Stomach smooth muscle (tissue), 2 donors: ENCODE measurements around the gene MEGF6.

Source experiments
- H3K27ac ChIP-seq: one replicate; pipeline ENCODE4 v1.7.0; 2013; ENCODE audit warnings: mild to moderate bottlenecking, low read length, inconsistent platforms
- H3K27me3 ChIP-seq, 2 donors: one replicate each; pipeline ENCODE4 v1.7.0; 2013; ENCODE audit warnings: low read length in 2 of 2; ENCODE audit not compliant: insufficient read depth in 2 of 2, control insufficient read depth in 1 of 2
- H3K36me3 ChIP-seq, 2 donors: one replicate each; pipeline ENCODE4 v1.7.0; 2013; ENCODE audit warnings: low read length in 2 of 2; ENCODE audit not compliant: control insufficient read depth in 2 of 2, insufficient read depth in 2 of 2
- H3K4me1 ChIP-seq: one replicate; pipeline ENCODE4 v1.7.0; 2013; ENCODE audit warnings: low read length; ENCODE audit not compliant: control insufficient read depth, insufficient read depth
- H3K4me3 ChIP-seq, 2 donors: one replicate each; pipeline ENCODE4 v1.7.0; 2013; ENCODE audit warnings: low read length in 2 of 2
- H3K9ac ChIP-seq, 2 donors: one replicate each; pipeline ENCODE4 v1.7.0; 2013; ENCODE audit warnings: low read length in 2 of 2, mild to moderate bottlenecking in 1 of 2
- H3K9me3 ChIP-seq, 2 donors: one replicate each; pipeline ENCODE4 v1.7.0; 2013; ENCODE audit warnings: low read length in 2 of 2; ENCODE audit not compliant: control insufficient read depth in 2 of 2
- donor health status: healthy.
- donor health status: Pancreatic carcinoma.

MEGF6 gene

DNA sequence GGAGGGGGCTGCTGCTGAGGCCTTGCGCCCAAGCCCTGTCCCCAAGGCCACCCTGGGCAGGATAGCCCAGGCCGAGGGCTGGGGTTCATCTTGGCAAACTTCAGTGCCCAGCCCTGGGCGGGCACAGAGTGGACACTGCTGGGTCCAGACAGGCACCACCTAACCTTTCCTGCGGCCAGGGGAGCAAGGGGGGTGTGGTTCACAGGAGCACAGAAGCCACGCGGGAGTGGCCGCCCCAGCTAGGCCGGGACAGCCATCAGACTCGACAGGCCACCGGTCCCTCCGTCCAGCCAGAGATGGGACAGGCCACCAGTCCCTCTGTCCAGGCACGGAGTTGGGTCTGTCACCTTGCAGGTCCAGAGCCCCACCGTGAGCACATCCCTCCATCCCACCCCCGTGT, 127.9 kb downstream of the MEGF6 start:
- H3K36me3 ChIP-seq: no peaks in the 10 kb centered on the region
- H3K4me1 ChIP-seq: no peaks in the 10 kb centered on the region
- H3K4me3 ChIP-seq: no peak overlapping the region
- H3K27ac ChIP-seq: no peak overlapping the region
- H3K9me3 ChIP-seq: peaks cover 0 to 3% of the 10 kb centered on the region in 2 donors
- no peak overlapping the region for H3K9ac ChIP-seq
- H3K27me3 ChIP-seq: peaks cover 6% of the 10 kb centered on the region in 2 donors

- Histone ChIP-seq H3K27ac (no peak overlapping the region), H3K4me1 (no peaks in the 10 kb centered on the region), H3K9me3 (no peaks in the 10 kb centered on the region), H3K9ac (no peak overlapping the region), H3K36me3 (no peaks in the 10 kb centered on the region), H3K4me3 (no peak overlapping the region), H3K27me3 (peaks cover 2 to 4% of the 10 kb centered on the region in 2 donors)
These were observed 128.9 kb downstream of the MEGF6 start for GRCh38 chr1:3482378-3482849.

DNA sequence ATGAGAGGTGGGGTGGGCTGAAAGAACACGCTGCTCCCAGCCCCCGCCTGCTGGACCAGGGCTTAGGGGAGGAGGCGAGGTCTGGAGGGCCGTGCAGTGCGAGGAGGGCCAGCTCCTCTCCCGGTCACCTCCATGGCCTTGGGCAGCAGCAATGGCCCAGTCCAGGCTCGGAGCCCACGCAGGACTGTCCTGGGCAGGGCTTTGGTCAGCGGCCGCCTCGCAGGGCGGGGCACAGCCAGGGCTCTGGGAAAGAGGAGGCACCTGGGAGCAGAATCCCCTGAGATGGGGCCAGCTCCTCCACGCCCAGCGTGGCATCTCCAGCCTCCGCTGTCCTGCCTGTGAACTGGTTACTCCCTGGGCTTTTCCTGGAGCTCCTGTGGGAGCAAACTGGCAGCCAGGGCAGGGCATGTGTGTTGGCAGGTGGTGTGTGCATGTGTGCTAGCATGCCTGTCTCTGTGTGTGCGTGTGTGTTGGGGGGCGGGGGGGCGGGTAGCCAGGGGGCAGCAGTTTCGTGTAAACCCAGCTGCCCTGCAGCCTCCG, 129.4 kb downstream of the MEGF6 start:
- no peak overlapping the region for H3K9ac ChIP-seq
- peaks cover 2 to 4% of the 10 kb centered on the region in 2 donors for H3K27me3 ChIP-seq
- H3K4me1 ChIP-seq: no peaks in the 10 kb centered on the region
- no peak overlapping the region for H3K27ac ChIP-seq
- H3K9me3 ChIP-seq: no peaks in the 10 kb centered on the region
- H3K36me3 ChIP-seq: no peaks in the 10 kb centered on the region
- H3K4me3 ChIP-seq: no peak overlapping the region

DNA sequence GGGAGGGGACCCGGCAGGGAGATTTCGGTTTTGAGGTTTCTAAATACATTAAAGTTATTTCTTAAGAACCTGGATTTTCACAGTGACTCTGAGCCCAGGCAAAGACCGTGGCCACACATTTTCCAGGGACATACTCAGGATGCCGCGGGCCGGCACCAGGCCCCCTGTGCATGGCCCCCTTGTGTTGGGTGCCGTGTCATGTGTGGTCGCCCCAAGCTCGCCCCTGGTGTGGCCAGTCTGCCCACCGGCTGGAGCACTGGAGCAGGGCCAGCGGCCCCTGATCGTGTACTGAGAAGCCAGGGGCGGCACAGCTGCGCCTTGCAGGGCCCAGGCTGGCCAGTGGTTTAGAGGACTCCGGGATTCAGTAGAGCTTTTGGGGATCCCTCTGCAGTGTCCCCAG, 130.3 kb downstream of the MEGF6 start:
- Histone ChIP-seq H3K36me3 (no peaks in the 10 kb centered on the region), H3K27ac (no peak overlapping the region), H3K9ac (no peak overlapping the region), H3K9me3 (no peaks in the 10 kb centered on the region), H3K4me3 (no peak overlapping the region), H3K4me1 (no peaks in the 10 kb centered on the region), H3K27me3 (peaks cover 2 to 6% of the 10 kb centered on the region in 2 donors)

DNA sequence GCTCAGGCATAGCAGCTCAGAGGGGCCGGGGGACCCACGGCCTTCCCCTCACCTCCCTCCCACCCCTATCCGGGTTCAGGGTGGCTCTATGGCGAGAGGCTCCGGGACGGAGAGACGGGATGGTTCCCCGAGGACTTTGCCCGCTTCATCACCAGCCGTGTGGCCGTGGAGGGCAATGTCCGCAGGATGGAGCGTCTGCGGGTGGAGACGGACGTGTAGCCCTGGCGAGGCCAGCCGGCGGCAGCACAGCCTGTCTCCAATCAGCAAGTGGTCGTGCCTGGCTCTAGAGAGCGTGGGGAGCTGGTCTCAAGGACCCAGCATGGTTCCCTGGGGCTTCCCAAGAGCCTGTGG, 131.0 kb downstream of the MEGF6 start:
- H3K27ac ChIP-seq: no peak overlapping the region
- no peaks in the 10 kb centered on the region for H3K36me3 ChIP-seq
- H3K9ac ChIP-seq: no peak overlapping the region
- no peak overlapping the region for H3K4me3 ChIP-seq
- H3K4me1 ChIP-seq: no peaks in the 10 kb centered on the region
- peaks cover 2 to 6% of the 10 kb centered on the region in 2 donors for H3K27me3 ChIP-seq
- H3K9me3 ChIP-seq: no peaks in the 10 kb centered on the region

DNA sequence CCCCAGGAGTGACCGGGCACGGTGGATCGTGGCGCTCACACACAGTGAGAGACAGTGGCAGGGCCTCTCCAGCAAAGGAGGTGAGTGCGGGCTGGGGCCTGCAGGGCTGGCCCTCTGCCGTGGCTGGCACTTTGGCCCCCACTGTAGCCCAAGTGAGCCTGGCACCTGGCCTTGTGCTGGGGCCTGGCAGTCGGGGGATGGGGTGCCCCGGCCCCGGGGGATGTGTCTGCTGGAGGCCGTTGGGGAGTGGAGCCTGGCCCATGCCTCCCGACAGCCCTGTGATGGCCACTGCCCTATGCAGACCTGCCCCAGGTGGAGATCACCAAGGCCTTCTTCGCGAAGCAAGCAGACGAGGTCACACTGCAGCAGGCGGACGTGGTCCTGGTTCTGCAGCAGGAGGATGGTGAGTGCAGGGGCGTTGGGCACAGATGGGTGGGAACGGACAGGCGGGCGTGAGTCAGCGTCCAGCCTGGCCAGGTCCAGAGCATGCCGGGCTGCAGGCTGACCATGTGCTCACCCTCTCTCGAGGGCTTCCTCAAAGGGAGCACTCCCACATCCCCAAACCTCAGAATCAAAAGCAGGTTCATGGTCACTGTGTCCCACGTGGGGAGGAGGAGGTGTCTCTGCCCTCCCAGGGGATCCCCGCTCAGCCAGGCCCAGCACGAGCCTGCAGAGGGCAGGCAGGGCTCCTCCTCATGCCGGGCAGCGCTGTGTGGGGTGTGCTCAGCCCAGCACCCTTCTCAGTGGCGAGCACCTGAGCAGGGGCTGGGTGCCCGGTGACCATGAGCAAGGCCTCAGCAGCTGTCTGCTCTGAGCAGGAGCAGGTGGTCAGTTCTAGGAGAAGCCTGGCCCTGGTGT, 131.6 kb downstream of the MEGF6 start:
- Histone ChIP-seq H3K9ac (no peak overlapping the region), H3K9me3 (no peaks in the 10 kb centered on the region), H3K36me3 (no peaks in the 10 kb centered on the region), H3K4me1 (no peaks in the 10 kb centered on the region), H3K27ac (no peak overlapping the region), H3K4me3 (no peak overlapping the region), H3K27me3 (peaks cover 2 to 6% of the 10 kb centered on the region in 2 donors)

DNA sequence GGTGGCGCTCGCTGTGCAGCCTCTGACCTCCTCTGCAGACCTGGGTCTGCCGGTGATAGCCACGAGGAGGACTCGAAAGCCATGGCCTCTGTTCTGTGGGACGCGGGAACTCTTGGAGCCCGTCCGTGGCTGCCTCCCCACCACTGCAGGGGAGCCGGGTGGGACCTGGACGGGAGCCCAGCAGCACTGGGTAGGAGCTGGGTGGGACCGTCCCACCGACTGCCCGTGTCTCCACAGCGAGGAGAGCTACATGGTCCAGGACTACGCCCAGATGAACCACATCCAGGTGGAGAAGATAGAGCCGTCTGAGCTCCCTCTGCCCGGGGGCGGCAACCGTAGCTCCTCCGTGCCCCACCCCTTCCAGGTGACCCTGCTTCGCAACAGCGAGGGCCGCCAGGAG, 133.1 kb downstream of the MEGF6 start:
- Histone ChIP-seq H3K27me3 (peaks cover 2 to 8% of the 10 kb centered on the region in 2 donors), H3K4me1 (no peaks in the 10 kb centered on the region), H3K9ac (no peak overlapping the region), H3K36me3 (no peaks in the 10 kb centered on the region), H3K27ac (no peak overlapping the region), H3K9me3 (no peaks in the 10 kb centered on the region), H3K4me3 (no peak overlapping the region)

GRCh38 chr1:3477241-3477995, 133.9 kb downstream of the MEGF6 start:
- Histone ChIP-seq H3K27me3 (peaks cover 2 to 8% of the 10 kb centered on the region in 2 donors), H3K4me1 (no peaks in the 10 kb centered on the region), H3K27ac (no peak overlapping the region), H3K9me3 (no peaks in the 10 kb centered on the region), H3K36me3 (no peaks in the 10 kb centered on the region), H3K4me3 (no peak overlapping the region), H3K9ac (no peak overlapping the region)

GRCh38 chr1:3476666-3477065, 134.6 kb downstream of the MEGF6 start:
- no peaks in the 10 kb centered on the region for H3K4me1 ChIP-seq
- H3K27me3 ChIP-seq: peaks cover 3 to 6% of the 10 kb centered on the region in 2 donors
- H3K36me3 ChIP-seq: no peaks in the 10 kb centered on the region
- H3K4me3 ChIP-seq: no peak overlapping the region
- no peaks in the 10 kb centered on the region for H3K9me3 ChIP-seq
- H3K9ac ChIP-seq: no peak overlapping the region
- no peak overlapping the region for H3K27ac ChIP-seq

DNA sequence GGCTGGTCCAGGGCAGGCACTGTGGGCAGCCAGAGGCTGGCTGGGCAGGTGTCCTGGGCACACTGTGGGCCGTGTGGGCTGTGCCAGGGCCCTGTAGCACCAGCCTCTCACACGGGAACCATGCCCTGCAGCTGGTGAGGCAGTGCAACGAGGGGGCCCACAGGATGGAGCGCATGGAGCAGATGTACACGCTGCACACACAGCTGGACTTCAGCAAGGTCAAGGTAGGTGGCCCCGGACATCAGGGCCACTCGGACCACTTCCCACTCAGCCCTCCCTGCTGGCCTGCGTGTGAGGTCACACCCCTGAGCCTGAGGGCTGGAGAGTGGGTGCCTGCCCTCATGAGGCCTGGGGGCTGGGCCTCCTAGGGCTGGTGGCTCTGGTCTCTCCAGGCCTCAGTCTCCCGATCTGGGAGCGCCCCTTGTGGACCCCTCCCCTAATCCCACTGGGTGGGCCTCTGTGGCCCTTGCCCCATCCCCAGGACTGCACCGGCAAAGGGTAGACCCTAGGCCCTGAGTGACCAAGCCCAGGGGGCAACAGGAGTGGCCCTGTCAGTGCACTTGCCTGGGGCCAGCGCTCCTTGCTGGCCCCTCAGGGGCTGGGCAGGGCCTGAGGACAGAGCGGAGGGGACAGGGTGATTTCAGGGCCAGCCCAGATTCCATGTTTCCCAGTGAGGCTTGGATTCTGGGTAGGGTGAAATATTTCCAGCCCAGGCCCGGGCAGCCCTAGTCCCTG, 135.3 kb downstream of the MEGF6 start:
- Histone ChIP-seq H3K4me1 (no peaks in the 10 kb centered on the region), H3K9me3 (no peaks in the 10 kb centered on the region), H3K36me3 (no peaks in the 10 kb centered on the region), H3K9ac (no peak overlapping the region), H3K27ac (no peak overlapping the region), H3K27me3 (peaks cover 4 to 6% of the 10 kb centered on the region in 2 donors), H3K4me3 (no peak overlapping the region)
